ENCODE data around the gene RBM42.

Gene RBM42

GRCh38 chr19:35661995-35662340 lies 33.1 kb downstream of the RBM42 start:
- no peaks in the 10 kb centered on the region for H3K4me1 ChIP-seq
- no peaks in the 10 kb centered on the region for H3K9me3 ChIP-seq
- no peak for TF ChIP-seq CTCF (IDR thresholded peaks at IDR 0.05; ENCODE audit: low read depth, low read length)
- DNase-seq: no peak
- H3K27me3 ChIP-seq: peaks cover under 1% of the 10 kb centered on the region; the same call in 1 of the 2 replicates
- H3K4me3 ChIP-seq (ENCODE audit: low read depth, low read length): no peak overlapping the region
- H3K36me3 ChIP-seq: peaks cover 12% of the 10 kb centered on the region

GRCh38 chr19:35663981-35664380 lies 35.1 kb downstream of the RBM42 start:
- DNase-seq: no peak
- no peaks in the 10 kb centered on the region for H3K9me3 ChIP-seq

GRCh38 chr19:35665157-35665556 lies 36.3 kb downstream of the RBM42 start:
- no peak for TF ChIP-seq CTCF (IDR thresholded peaks at IDR 0.05; ENCODE audit: low read depth, low read length)
- Histone ChIP-seq H3K27me3 (peaks cover 31% of the 10 kb centered on the region), H3K4me1 (no peaks in the 10 kb centered on the region)

More at GRCh38 chr19:35663981-35664380, 35.1 kb downstream of the RBM42 start:
- no peak for TF ChIP-seq CTCF (IDR thresholded peaks at IDR 0.05; ENCODE audit: low read depth, low read length)
- Histone ChIP-seq H3K4me1 (no peaks in the 10 kb centered on the region), H3K4me3 (ENCODE audit: low read depth, low read length) (no peak overlapping the region), H3K27me3 (peaks cover 20% of the 10 kb centered on the region), H3K36me3 (no peaks in the 10 kb centered on the region)

GRCh38 chr19:35665604-35666003 lies 36.8 kb downstream of the RBM42 start:
- Histone ChIP-seq H3K36me3 (no peaks in the 10 kb centered on the region), H3K4me1 (no peaks in the 10 kb centered on the region), H3K27me3 (peaks cover 31% of the 10 kb centered on the region), H3K4me3 (ENCODE audit: low read depth, low read length) (no peak overlapping the region), H3K9me3 (no peaks in the 10 kb centered on the region)
- no peak for TF ChIP-seq CTCF (IDR thresholded peaks at IDR 0.05; ENCODE audit: low read depth, low read length)
- no peak for DNase-seq

More at GRCh38 chr19:35665157-35665556, 36.3 kb downstream of the RBM42 start:
- DNase-seq: no peak
- no peaks in the 10 kb centered on the region for H3K9me3 ChIP-seq
- no peaks in the 10 kb centered on the region for H3K36me3 ChIP-seq
- no peak overlapping the region for H3K4me3 ChIP-seq (ENCODE audit: low read depth, low read length)

GRCh38 chr19:35666251-35666913 lies 37.5 kb downstream of the RBM42 start, which contains the start of gene UPK1A:
UPK1A (plus strand) TSS chr19:35666517; CDS start chr19:35666813, 296 bp downstream.
- Histone ChIP-seq H3K27me3 (peaks cover 35% of the 10 kb centered on the region), H3K4me1 (no peaks in the 10 kb centered on the region), H3K9me3 (no peaks in the 10 kb centered on the region), H3K4me3 (ENCODE audit: low read depth, low read length) (no peak within 1 kb of the TSS), H3K36me3 (no peaks in the 10 kb centered on the region)
- no peak for TF ChIP-seq CTCF (IDR thresholded peaks at IDR 0.05; ENCODE audit: low read depth, low read length)
- no peak for DNase-seq

- H3K9me3 ChIP-seq: no peaks in the 10 kb centered on the region
- no peak for DNase-seq
- H3K36me3 ChIP-seq: no peaks in the 10 kb centered on the region
- no peaks in the 10 kb centered on the region for H3K4me1 ChIP-seq
- no peak overlapping the region for H3K4me3 ChIP-seq (ENCODE audit: low read depth, low read length)
- peaks cover 64% of the 10 kb centered on the region for H3K27me3 ChIP-seq
- no peak for TF ChIP-seq CTCF (IDR thresholded peaks at IDR 0.05; ENCODE audit: low read depth, low read length)
Observed at GRCh38 chr19:35669566-35669965, 40.7 kb downstream of the RBM42 start.
